Astrocyte (in vitro differentiated cells and primary cell): Measurements from ENCODE around the gene RITA1.

Experiments used
- CTCF ChIP-seq: IDR thresholded peaks from 2 replicates; pipeline ENCODE4 v1.5.1; 2011; ENCODE audit warnings: low read depth, mild to moderate bottlenecking, inconsistent platforms, low read length, moderate library complexity; ENCODE audit not compliant: insufficient read depth
- EZH2 ChIP-seq: IDR thresholded peaks from 2 replicates; pipeline ENCODE4 v1.6.1; 2012; ENCODE audit warnings: mild to moderate bottlenecking, low read length, inconsistent platforms; ENCODE audit not compliant: insufficient read depth

GRCh38 chr12:113159937-113160336, 25.6 kb upstream of the RITA1 start:
- TF ChIP-seq CTCF (no peak), EZH2 (no peak)
